Small intestine (tissue), 7 donors: Measurements from ENCODE around the gene ATP1A2. TPM values are rescaled to one million over a fixed set of nuclear protein-coding genes. Genes with fewer than 3 reads are reported as not detected.
"Not testable (repeated sequence)": the region's sequence is repeated elsewhere in the genome, so short reads cannot be mapped to it uniquely, and the experiment has no call there.

ENCODE experiments used
- DNase-seq, 2 donors: peaks; one replicate each; pipeline versions ENCODE4 v3.0.0 to v3.0.0-alpha.2; 2013
- FAIRE-seq: peaks from 2 replicates; lab custom pipeline; 2012; peaks lifted over from hg19 to GRCh38; lab: Jason Lieb, UNC
- H3K27ac ChIP-seq, 3 donors: one replicate each; pipeline ENCODE4 v1.5.1; 2013; ENCODE audit warnings: low read length in 2 of 3, mild to moderate bottlenecking in 2 of 3, control low read depth in 1 of 3, inconsistent platforms in 1 of 3, low read depth in 1 of 3, moderate library complexity in 1 of 3
- H3K27me3 ChIP-seq, 3 donors: one replicate each; pipeline ENCODE4 v1.6.1; 2013; ENCODE audit warnings: low read length in 3 of 3, inconsistent platforms in 1 of 3; ENCODE audit not compliant: control insufficient read depth in 3 of 3, insufficient read depth in 3 of 3
- H3K36me3 ChIP-seq, 3 donors: one replicate each; pipeline ENCODE4 v1.6.1; 2013; ENCODE audit warnings: low read length in 3 of 3, inconsistent platforms in 1 of 3, low read depth in 1 of 3, mild to moderate bottlenecking in 1 of 3, moderate library complexity in 1 of 3; ENCODE audit not compliant: control insufficient read depth in 3 of 3, insufficient read depth in 2 of 3
- H3K4me1 ChIP-seq, 3 donors: one replicate each; pipeline ENCODE4 v1.6.1; 2013; ENCODE audit warnings: low read length in 2 of 3, inconsistent platforms in 1 of 3, low read depth in 1 of 3, mild to moderate bottlenecking in 1 of 3, moderate library complexity in 1 of 3; ENCODE audit not compliant: control insufficient read depth in 3 of 3, insufficient read depth in 2 of 3
- H3K4me3 ChIP-seq, 3 donors: one replicate each; pipeline ENCODE4 v1.5.1; 2013; ENCODE audit warnings: low read length in 3 of 3, control low read depth in 1 of 3, inconsistent platforms in 1 of 3, low read depth in 1 of 3, mild to moderate bottlenecking in 1 of 3, moderate library complexity in 1 of 3
- H3K9me3 ChIP-seq, 2 donors: one replicate each; pipeline ENCODE4 v1.6.1; 2013; ENCODE audit warnings: low read depth in 1 of 2, low read length in 1 of 2; ENCODE audit not compliant: control insufficient read depth in 2 of 2, insufficient read depth in 1 of 2
- WGBS, 3 donors: extraction: QIAGEN DNeasy Blood & Tissue Kit; methylation state at CpG; one replicate each; pipeline ENCODE4 v1.1.7; 2013; 5-methylcytosine and 5-hydroxymethylcytosine counted together
- polyA plus RNA-seq, 4 donors: library from polyadenylated mRNA; stranded (reverse) in 3 of 4; unstranded in 1 of 4; fragments of 200-250 nt in 3 of 4; fragments of 120-200 nt in 1 of 4; gene quantifications; one replicate each; pipeline versions ENCODE4 v1.2.1 to v1.2.3, GENCODE V29; 2013
- donor health status: healthy with polysubstance abuse.
- donor health status: control.
- donor health status: control.
- donor health status: Bipolar disorder and iron deficiency.
- donor health status: healthy.

The ATP1A2 gene
- polyA plus RNA-seq, 4 donors = 0.22 to 5.3 (median 1.2) TPM

- no peak overlapping the region for H3K4me3 ChIP-seq
- no peaks in the 10 kb centered on the region for H3K36me3 ChIP-seq
- H3K27me3 ChIP-seq = peaks cover 0 to 21% (median 0%) of the 10 kb centered on the region in 3 donors
- WGBS, 3 donors = 43 to 78% (median 50%) methylated on average over 1 of the region's 1 CpG
- peaks cover 0 to 10% (median 0%) of the 10 kb centered on the region in 3 donors for H3K4me1 ChIP-seq
- no peaks in the 10 kb centered on the region for H3K9me3 ChIP-seq
- H3K27ac ChIP-seq = no peak overlapping the region
- FAIRE-seq (no peak), DNase-seq (no peak)
Measured at GRCh38 chr1:160121388-160121787, 5.8 kb downstream of the ATP1A2 start.

- DNase-seq = no peak
- 86 to 90% (median 89%) methylated on average over 16 of the region's 16 CpGs for WGBS, 3 donors
- H3K36me3 ChIP-seq = no peaks in the 10 kb centered on the region
- H3K27ac ChIP-seq = no peak overlapping the region
- H3K4me3 ChIP-seq = no peak overlapping the region
- FAIRE-seq = no peak
- H3K4me1 ChIP-seq = peaks cover 0 to 10% (median 0%) of the 10 kb centered on the region in 3 donors
- no peaks in the 10 kb centered on the region for H3K9me3 ChIP-seq
- peaks cover 0 to 7% (median 0%) of the 10 kb centered on the region in 3 donors for H3K27me3 ChIP-seq
Measured at GRCh38 chr1:160122978-160123495, 7.5 kb downstream of the ATP1A2 start.

- peaks cover 0 to 10% (median 0%) of the 10 kb centered on the region in 3 donors for H3K4me1 ChIP-seq
- H3K36me3 ChIP-seq = no peaks in the 10 kb centered on the region
- no peak for FAIRE-seq
- H3K9me3 ChIP-seq = no peaks in the 10 kb centered on the region
- no peak overlapping the region for H3K4me3 ChIP-seq
- no peak for DNase-seq
- H3K27me3 ChIP-seq = peaks cover 0 to 2% (median 0%) of the 10 kb centered on the region in 3 donors
- no peak overlapping the region for H3K27ac ChIP-seq
Measured at GRCh38 chr1:160123726-160124125, 8.2 kb downstream of the ATP1A2 start.

GRCh38 chr1:160124705-160125478 is 9.3 kb downstream of the ATP1A2 start:
- H3K4me3 ChIP-seq = no peak overlapping the region
- FAIRE-seq = no peak
- H3K27ac ChIP-seq = peak overlapping the region in 1 of 3 donors; percentile 59
- peak; percentile 56 to 62 for DNase-seq
- WGBS, 3 donors = 53 to 67% (median 54%) methylated on average over 8 of the region's 8 CpGs
- H3K9me3 ChIP-seq = no peaks in the 10 kb centered on the region
- no peaks in the 10 kb centered on the region for H3K27me3 ChIP-seq
- H3K36me3 ChIP-seq = no peaks in the 10 kb centered on the region
- H3K4me1 ChIP-seq = peaks cover 0 to 10% (median 0%) of the 10 kb centered on the region in 3 donors

GRCh38 chr1:160125746-160126145 is 10.2 kb downstream of the ATP1A2 start:
- Histone ChIP-seq H3K27me3 (no peaks in the 10 kb centered on the region), H3K4me3 (no peak overlapping the region), H3K9me3 (no peaks in the 10 kb centered on the region), H3K36me3 (no peaks in the 10 kb centered on the region), H3K27ac (peak overlapping the region in 1 of 3 donors; percentile 59), H3K4me1 (peaks cover 0 to 10% (median 0%) of the 10 kb centered on the region in 3 donors)
- FAIRE-seq = no peak
- DNase-seq = no peak
- 78 to 83% (median 82%) methylated on average over 1 of the region's 1 CpG for WGBS, 3 donors

GRCh38 chr1:160126342-160126741 is 10.8 kb downstream of the ATP1A2 start:
- not testable (repeated sequence) for FAIRE-seq, H3K27me3 ChIP-seq, H3K4me3 ChIP-seq, H3K4me1 ChIP-seq, DNase-seq, H3K9me3 ChIP-seq, H3K27ac ChIP-seq, H3K36me3 ChIP-seq
- WGBS, 3 donors = 65 to 80% (median 71%) methylated on average over 4 of the region's 4 CpGs

- H3K9me3 ChIP-seq = no peaks in the 10 kb centered on the region
- no peaks in the 10 kb centered on the region for H3K27me3 ChIP-seq
- DNase-seq (no peak), FAIRE-seq (no peak)
- no peak overlapping the region for H3K27ac ChIP-seq
- H3K4me3 ChIP-seq = no peak overlapping the region
- WGBS, 3 donors = 93 to 98% (median 95%) methylated on average over 9 of the region's 9 CpGs
- peaks cover 0 to 10% (median 0%) of the 10 kb centered on the region in 3 donors for H3K4me1 ChIP-seq
- no peaks in the 10 kb centered on the region for H3K36me3 ChIP-seq
Measured at GRCh38 chr1:160127381-160127780, 11.8 kb downstream of the ATP1A2 start.

- H3K9me3 ChIP-seq = no peaks in the 10 kb centered on the region
- WGBS, 3 donors = 34 to 57% (median 41%) methylated on average over 7 of the region's 7 CpGs
- no peaks in the 10 kb centered on the region for H3K27me3 ChIP-seq
- H3K4me1 ChIP-seq = peaks cover 0 to 10% (median 0%) of the 10 kb centered on the region in 3 donors
- no peak overlapping the region for H3K4me3 ChIP-seq
- no peaks in the 10 kb centered on the region for H3K36me3 ChIP-seq
- FAIRE-seq (no peak), DNase-seq (peak; percentile 22 to 33)
- H3K27ac ChIP-seq = no peak overlapping the region
Measured at GRCh38 chr1:160127865-160128523, 12.4 kb downstream of the ATP1A2 start.
